Stimulated activated CD4-positive, alpha-beta T cell treated with anti-CD3 and anti-CD28 coated beads, Interleukin-15, amount 100 ng/mL, for 24 hours (primary cell): ENCODE measurements around the gene TNS4.

ENCODE experiments used
- DNase-seq: peaks from one replicate; pipeline ENCODE4 v3.0.0-alpha.2; 2020

The TNS4 gene

GRCh38 chr17:40534371-40535189 is 33.2 kb upstream of the TNS4 start:
- DNase-seq = no peak

GRCh38 chr17:40533896-40534295 is 32.5 kb upstream of the TNS4 start:
- no peak for DNase-seq

GRCh38 chr17:40532520-40533253 is 31.3 kb upstream of the TNS4 start:
- DNase-seq = no peak

GRCh38 chr17:40531051-40531991 is 29.9 kb upstream of the TNS4 start:
- DNase-seq = peak; percentile 89

GRCh38 chr17:40530531-40530994 is 29.1 kb upstream of the TNS4 start:
- no peak for DNase-seq

- no peak for DNase-seq
Measured at GRCh38 chr17:40529991-40530390, 28.6 kb upstream of the TNS4 start.

GRCh38 chr17:40528692-40529417 is 27.4 kb upstream of the TNS4 start:
- DNase-seq = no peak

GRCh38 chr17:40526668-40527067 is 25.2 kb upstream of the TNS4 start:
- DNase-seq = no peak

- no peak for DNase-seq
Measured at GRCh38 chr17:40525294-40525693, 23.9 kb upstream of the TNS4 start.

GRCh38 chr17:40524243-40524965 is 23.0 kb upstream of the TNS4 start:
- no peak for DNase-seq

GRCh38 chr17:40522961-40523310 is 21.5 kb upstream of the TNS4 start:
- DNase-seq = no peak

GRCh38 chr17:40522250-40522960 is 21.0 kb upstream of the TNS4 start:
- DNase-seq = no peak

- DNase-seq = no peak
Measured at GRCh38 chr17:40520991-40521453, 19.6 kb upstream of the TNS4 start.

- no peak for DNase-seq
Measured at GRCh38 chr17:40519089-40519775, 17.8 kb upstream of the TNS4 start.

- DNase-seq = no peak
Measured at GRCh38 chr17:40518401-40519088, 17.1 kb upstream of the TNS4 start.

GRCh38 chr17:40517981-40518380 is 16.6 kb upstream of the TNS4 start:
- no peak for DNase-seq

GRCh38 chr17:40517286-40517662 is 15.9 kb upstream of the TNS4 start:
- no peak for DNase-seq

GRCh38 chr17:40516581-40517285 is 15.3 kb upstream of the TNS4 start:
- DNase-seq = peak; percentile 70

GRCh38 chr17:40515491-40516041 is 14.1 kb upstream of the TNS4 start:
- peak; percentile 65 for DNase-seq
